MM.1S (cell line): ENCODE results near the gene ETV2.

ENCODE experiments used
- CTCF ChIP-seq: fragments of 300-600 bp; sonication (generic); IDR thresholded peaks from 2 replicates; pipeline ENCODE4 v1.5.1; 2016; ENCODE audit warnings: antibody characterized with exemption, low read length, mixed read lengths
- EZH2 ChIP-seq: fragments of 300-600 bp; sonication (generic); optimal IDR thresholded peaks from 2 replicates; pipeline ENCODE3; 2017; ENCODE audit warnings: low read depth, mild to moderate bottlenecking, antibody characterized with exemption, low read length, mixed read lengths
- EZH2phosphoT487 ChIP-seq: fragments of 300-600 bp; sonication (generic); IDR thresholded peaks from 2 replicates; pipeline ENCODE4 v1.6.1; 2018; ENCODE audit warnings: antibody characterized with exemption, low read length

GRCh38 chr19:35675589-35676140 lies 34.1 kb downstream of the ETV2 start:
- TF ChIP-seq EZH2 = no peak
- TF ChIP-seq CTCF = no peak
- TF ChIP-seq EZH2phosphoT487 = no peak
